H1 (cell line): ENCODE measurements around the gene SHROOM2. TPM values are rescaled to one million over a fixed set of nuclear protein-coding genes. Genes with fewer than 3 reads are reported as not detected.

Experiments used
- RXRA ChIP-seq: IDR thresholded peaks from 2 replicates; pipeline ENCODE4 v1.6.1; 2011; ENCODE audit warnings: low read depth, mild to moderate bottlenecking, low read length, moderate library complexity; ENCODE audit not compliant: insufficient read depth
- polyA plus RNA-seq, 7 experiments: library from polyadenylated mRNA; depleted of rRNA in 3 of 7; stranded (reverse) in 5 of 7; unstranded in 2 of 7; fragments of >200 nt in 5 of 7; fragments of 200-250 nt in 2 of 7; gene quantifications; 1 replicate in 5 of 7; 2 replicates in 1 of 7; 4 replicates in 1 of 7; pipeline versions ENCODE4 v1.2.1 to v1.2.3, GENCODE V29; 2011 to 2013; ENCODE audit warnings: missing spikeins in 2 of 7, mixed read lengths in 2 of 7
- total RNA-seq: library from RNA; stranded (reverse); fragmentation: NEBNext Ultra II Directional; extraction: Animal tissue kit (Norgen Biotek cat#: 25700); gene quantifications from 2 replicates; pipeline ENCODE4 v1.2.1, GENCODE V29; 2021
- TF ChIP-seq, protein P1 (sequence below): fragments of 300-600 bp; sonication (generic); IDR thresholded peaks from 2 replicates; pipeline ENCODE4 v1.7.1; 2012; ENCODE audit warnings: low read length, moderate library complexity, mild to moderate bottlenecking, inconsistent platforms; ENCODE audit not compliant: insufficient replicate concordance

Gene SHROOM2
- total and polyA plus RNA-seq, 2 of the 8 experiments (the other 6 are each of a cell fraction or from before 2014, with no cell fraction given): 3.4 to 14.2 TPM

DNA sequence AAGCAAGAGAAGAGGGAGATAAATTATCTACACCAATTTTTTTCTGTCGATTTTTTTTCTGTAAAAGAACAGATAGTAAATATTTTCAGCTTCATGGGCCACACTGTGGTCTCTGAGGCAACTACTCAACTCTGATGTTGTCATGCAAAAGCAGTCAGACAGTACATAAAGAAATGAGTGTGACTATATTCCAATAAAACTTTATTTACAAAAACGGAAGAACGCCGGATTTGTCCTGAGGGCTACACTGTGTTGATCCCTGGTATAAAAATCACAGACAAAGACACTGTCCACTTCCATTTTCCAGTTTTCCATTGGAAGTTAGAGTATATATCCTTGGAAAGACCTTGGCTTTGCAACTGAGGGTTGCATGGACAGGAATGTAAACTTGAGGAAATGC, 38.6 kb upstream of the SHROOM2 start (continued):
- TF ChIP-seq, protein P1, sequence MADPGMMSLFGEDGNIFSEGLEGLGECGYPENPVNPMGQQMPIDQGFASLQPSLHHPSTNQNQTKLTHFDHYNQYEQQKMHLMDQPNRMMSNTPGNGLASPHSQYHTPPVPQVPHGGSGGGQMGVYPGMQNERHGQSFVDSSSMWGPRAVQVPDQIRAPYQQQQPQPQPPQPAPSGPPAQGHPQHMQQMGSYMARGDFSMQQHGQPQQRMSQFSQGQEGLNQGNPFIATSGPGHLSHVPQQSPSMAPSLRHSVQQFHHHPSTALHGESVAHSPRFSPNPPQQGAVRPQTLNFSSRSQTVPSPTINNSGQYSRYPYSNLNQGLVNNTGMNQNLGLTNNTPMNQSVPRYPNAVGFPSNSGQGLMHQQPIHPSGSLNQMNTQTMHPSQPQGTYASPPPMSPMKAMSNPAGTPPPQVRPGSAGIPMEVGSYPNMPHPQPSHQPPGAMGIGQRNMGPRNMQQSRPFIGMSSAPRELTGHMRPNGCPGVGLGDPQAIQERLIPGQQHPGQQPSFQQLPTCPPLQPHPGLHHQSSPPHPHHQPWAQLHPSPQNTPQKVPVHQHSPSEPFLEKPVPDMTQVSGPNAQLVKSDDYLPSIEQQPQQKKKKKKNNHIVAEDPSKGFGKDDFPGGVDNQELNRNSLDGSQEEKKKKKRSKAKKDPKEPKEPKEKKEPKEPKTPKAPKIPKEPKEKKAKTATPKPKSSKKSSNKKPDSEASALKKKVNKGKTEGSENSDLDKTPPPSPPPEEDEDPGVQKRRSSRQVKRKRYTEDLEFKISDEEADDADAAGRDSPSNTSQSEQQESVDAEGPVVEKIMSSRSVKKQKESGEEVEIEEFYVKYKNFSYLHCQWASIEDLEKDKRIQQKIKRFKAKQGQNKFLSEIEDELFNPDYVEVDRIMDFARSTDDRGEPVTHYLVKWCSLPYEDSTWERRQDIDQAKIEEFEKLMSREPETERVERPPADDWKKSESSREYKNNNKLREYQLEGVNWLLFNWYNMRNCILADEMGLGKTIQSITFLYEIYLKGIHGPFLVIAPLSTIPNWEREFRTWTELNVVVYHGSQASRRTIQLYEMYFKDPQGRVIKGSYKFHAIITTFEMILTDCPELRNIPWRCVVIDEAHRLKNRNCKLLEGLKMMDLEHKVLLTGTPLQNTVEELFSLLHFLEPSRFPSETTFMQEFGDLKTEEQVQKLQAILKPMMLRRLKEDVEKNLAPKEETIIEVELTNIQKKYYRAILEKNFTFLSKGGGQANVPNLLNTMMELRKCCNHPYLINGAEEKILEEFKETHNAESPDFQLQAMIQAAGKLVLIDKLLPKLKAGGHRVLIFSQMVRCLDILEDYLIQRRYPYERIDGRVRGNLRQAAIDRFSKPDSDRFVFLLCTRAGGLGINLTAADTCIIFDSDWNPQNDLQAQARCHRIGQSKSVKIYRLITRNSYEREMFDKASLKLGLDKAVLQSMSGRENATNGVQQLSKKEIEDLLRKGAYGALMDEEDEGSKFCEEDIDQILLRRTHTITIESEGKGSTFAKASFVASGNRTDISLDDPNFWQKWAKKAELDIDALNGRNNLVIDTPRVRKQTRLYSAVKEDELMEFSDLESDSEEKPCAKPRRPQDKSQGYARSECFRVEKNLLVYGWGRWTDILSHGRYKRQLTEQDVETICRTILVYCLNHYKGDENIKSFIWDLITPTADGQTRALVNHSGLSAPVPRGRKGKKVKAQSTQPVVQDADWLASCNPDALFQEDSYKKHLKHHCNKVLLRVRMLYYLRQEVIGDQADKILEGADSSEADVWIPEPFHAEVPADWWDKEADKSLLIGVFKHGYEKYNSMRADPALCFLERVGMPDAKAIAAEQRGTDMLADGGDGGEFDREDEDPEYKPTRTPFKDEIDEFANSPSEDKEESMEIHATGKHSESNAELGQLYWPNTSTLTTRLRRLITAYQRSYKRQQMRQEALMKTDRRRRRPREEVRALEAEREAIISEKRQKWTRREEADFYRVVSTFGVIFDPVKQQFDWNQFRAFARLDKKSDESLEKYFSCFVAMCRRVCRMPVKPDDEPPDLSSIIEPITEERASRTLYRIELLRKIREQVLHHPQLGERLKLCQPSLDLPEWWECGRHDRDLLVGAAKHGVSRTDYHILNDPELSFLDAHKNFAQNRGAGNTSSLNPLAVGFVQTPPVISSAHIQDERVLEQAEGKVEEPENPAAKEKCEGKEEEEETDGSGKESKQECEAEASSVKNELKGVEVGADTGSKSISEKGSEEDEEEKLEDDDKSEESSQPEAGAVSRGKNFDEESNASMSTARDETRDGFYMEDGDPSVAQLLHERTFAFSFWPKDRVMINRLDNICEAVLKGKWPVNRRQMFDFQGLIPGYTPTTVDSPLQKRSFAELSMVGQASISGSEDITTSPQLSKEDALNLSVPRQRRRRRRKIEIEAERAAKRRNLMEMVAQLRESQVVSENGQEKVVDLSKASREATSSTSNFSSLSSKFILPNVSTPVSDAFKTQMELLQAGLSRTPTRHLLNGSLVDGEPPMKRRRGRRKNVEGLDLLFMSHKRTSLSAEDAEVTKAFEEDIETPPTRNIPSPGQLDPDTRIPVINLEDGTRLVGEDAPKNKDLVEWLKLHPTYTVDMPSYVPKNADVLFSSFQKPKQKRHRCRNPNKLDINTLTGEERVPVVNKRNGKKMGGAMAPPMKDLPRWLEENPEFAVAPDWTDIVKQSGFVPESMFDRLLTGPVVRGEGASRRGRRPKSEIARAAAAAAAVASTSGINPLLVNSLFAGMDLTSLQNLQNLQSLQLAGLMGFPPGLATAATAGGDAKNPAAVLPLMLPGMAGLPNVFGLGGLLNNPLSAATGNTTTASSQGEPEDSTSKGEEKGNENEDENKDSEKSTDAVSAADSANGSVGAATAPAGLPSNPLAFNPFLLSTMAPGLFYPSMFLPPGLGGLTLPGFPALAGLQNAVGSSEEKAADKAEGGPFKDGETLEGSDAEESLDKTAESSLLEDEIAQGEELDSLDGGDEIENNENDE: no peak
- TF ChIP-seq RXRA: no peak
- TF ChIP-seq, all 59 proteins: peak for 0
